Measurements from ENCODE around the gene RUNX3. TPM values are rescaled to one million over a fixed set of nuclear protein-coding genes. Genes with fewer than 3 reads are reported as not detected.

The RUNX3 gene
- total RNA-seq, 1 donor from 2014 or later, result not detected

GRCh38 chr1:24944318-24944717 is 14.2 kb upstream of the RUNX3 start:
- no peak for TF ChIP-seq CTCF (conservative IDR thresholded peaks at IDR 0.05; ENCODE audit: low read depth, low read length)
- no peak overlapping the region for H3K4me3 ChIP-seq (ENCODE audit: low read depth, low read length)
- no peak for DNase-seq (ENCODE audit: low read depth)

- TF ChIP-seq CTCF (conservative IDR thresholded peaks at IDR 0.05; ENCODE audit: low read depth, low read length), result no peak
- no peak for DNase-seq (ENCODE audit: low read depth)
- no peak overlapping the region for H3K4me3 ChIP-seq (ENCODE audit: low read depth, low read length)
These were observed 12.7 kb upstream of the RUNX3 start for GRCh38 chr1:24942789-24943188.

GRCh38 chr1:24941564-24941963 is 11.5 kb upstream of the RUNX3 start:
- no peak for TF ChIP-seq CTCF (conservative IDR thresholded peaks at IDR 0.05; ENCODE audit: low read depth, low read length)
- no peak for DNase-seq (ENCODE audit: low read depth)
- no peak overlapping the region for H3K4me3 ChIP-seq (ENCODE audit: low read depth, low read length)

- no peak for DNase-seq (ENCODE audit: low read depth)
- H3K4me3 ChIP-seq (ENCODE audit: low read depth, low read length), result no peak overlapping the region
- TF ChIP-seq CTCF (conservative IDR thresholded peaks at IDR 0.05; ENCODE audit: low read depth, low read length), result no peak
These were observed 10.2 kb upstream of the RUNX3 start for GRCh38 chr1:24940231-24940630.

GRCh38 chr1:24939675-24940193 is 9.7 kb upstream of the RUNX3 start:
- DNase-seq (ENCODE audit: low read depth), result no peak
- H3K4me3 ChIP-seq (ENCODE audit: low read depth, low read length), result no peak overlapping the region
- TF ChIP-seq CTCF (conservative IDR thresholded peaks at IDR 0.05; ENCODE audit: low read depth, low read length), result no peak

- DNase-seq (ENCODE audit: low read depth), result no peak
- H3K4me3 ChIP-seq (ENCODE audit: low read depth, low read length), result no peak overlapping the region
- no peak for TF ChIP-seq CTCF (conservative IDR thresholded peaks at IDR 0.05; ENCODE audit: low read depth, low read length)
These were observed 9.1 kb upstream of the RUNX3 start for GRCh38 chr1:24939040-24939674.

GRCh38 chr1:24938276-24938675 is 8.2 kb upstream of the RUNX3 start:
- H3K4me3 ChIP-seq (ENCODE audit: low read depth, low read length), result no peak overlapping the region
- DNase-seq (ENCODE audit: low read depth), result no peak
- no peak for TF ChIP-seq CTCF (conservative IDR thresholded peaks at IDR 0.05; ENCODE audit: low read depth, low read length)

All from epithelial cell of proximal tubule (primary cell).